ENCODE measurements around the gene FUNDC2.

GRCh38 chrX:154991476-154991875 lies 35.2 kb upstream of the FUNDC2 start:
- TF ChIP-seq ZSCAN5A (tag by site-specific recombination; IDR thresholded peaks at IDR 0.05) (no peak), ZNF549 (tag by site-specific recombination; IDR thresholded peaks at IDR 0.05) (no peak), CTCF (tag by site-specific recombination; IDR thresholded peaks at IDR 0.05) (no peak), KLF9 (tag by site-specific recombination; IDR thresholded peaks at IDR 0.05; ENCODE audit: low read depth) (no peak), ZFP41 (tag by site-specific recombination; IDR thresholded peaks at IDR 0.05; ENCODE audit: borderline replicate concordance) (no peak), ZBTB21 (tag by site-specific recombination; IDR thresholded peaks at IDR 0.05) (no peak)
- TF ChIP-seq, protein P1, sequence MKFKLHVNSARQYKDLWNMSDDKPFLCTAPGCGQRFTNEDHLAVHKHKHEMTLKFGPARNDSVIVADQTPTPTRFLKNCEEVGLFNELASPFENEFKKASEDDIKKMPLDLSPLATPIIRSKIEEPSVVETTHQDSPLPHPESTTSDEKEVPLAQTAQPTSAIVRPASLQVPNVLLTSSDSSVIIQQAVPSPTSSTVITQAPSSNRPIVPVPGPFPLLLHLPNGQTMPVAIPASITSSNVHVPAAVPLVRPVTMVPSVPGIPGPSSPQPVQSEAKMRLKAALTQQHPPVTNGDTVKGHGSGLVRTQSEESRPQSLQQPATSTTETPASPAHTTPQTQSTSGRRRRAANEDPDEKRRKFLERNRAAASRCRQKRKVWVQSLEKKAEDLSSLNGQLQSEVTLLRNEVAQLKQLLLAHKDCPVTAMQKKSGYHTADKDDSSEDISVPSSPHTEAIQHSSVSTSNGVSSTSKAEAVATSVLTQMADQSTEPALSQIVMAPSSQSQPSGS (tag by site-specific recombination; IDR thresholded peaks at IDR 0.05; ENCODE audit: low read depth): no peak
